Progenitor cell of endocrine pancreas (in vitro differentiated cells): Measurements from ENCODE around the gene SKOR1. TPM values are rescaled to one million over a fixed set of nuclear protein-coding genes. Genes with fewer than 3 reads are reported as not detected.

Experiments
- DNase-seq: peaks from one replicate; pipeline ENCODE4 v3.0.0; 2021; ENCODE audit warnings: low spot score; ENCODE audit not compliant: unreplicated experiment
- H3K27ac Mint-ChIP-seq: 2 replicates; pipeline ENCODE4 v1.8.0; 2021; ENCODE audit warnings: mild to moderate bottlenecking, moderate library complexity, mixed read lengths
- H3K27me3 Mint-ChIP-seq: 2 replicates; pipeline ENCODE4 v1.8.0; 2021; ENCODE audit warnings: mixed read lengths
- H3K36me3 Mint-ChIP-seq: 2 replicates; pipeline ENCODE4 v1.8.0; 2022; ENCODE audit warnings: mixed read lengths; ENCODE audit not compliant: insufficient read depth
- H3K4me1 Mint-ChIP-seq: 2 replicates; pipeline ENCODE4 v1.8.0; 2021; ENCODE audit warnings: low read depth, mixed read lengths
- H3K4me3 Mint-ChIP-seq: 2 replicates; pipeline ENCODE4 v1.8.0; 2021; ENCODE audit warnings: low read depth, mild to moderate bottlenecking, moderate library complexity, mixed read lengths
- H3K9me3 Mint-ChIP-seq: 2 replicates; pipeline ENCODE4 v1.8.0; 2021; ENCODE audit warnings: low read depth, mixed read lengths
- CTCF ChIP-seq: fragments of 200-600 bp; sonication (generic); IDR thresholded peaks from one replicate; pipeline ENCODE4 v1.5.0; 2021; ENCODE audit warnings: antibody characterized with exemption, mild to moderate bottlenecking; ENCODE audit not compliant: unreplicated experiment
- total RNA-seq: library from RNA; stranded (reverse); gene quantifications from 2 replicates; pipeline ENCODE4 v1.2.1, GENCODE V29; 2021

Gene SKOR1
- total RNA-seq, 1 donor from 2014 or later = 0.60 TPM

DNA sequence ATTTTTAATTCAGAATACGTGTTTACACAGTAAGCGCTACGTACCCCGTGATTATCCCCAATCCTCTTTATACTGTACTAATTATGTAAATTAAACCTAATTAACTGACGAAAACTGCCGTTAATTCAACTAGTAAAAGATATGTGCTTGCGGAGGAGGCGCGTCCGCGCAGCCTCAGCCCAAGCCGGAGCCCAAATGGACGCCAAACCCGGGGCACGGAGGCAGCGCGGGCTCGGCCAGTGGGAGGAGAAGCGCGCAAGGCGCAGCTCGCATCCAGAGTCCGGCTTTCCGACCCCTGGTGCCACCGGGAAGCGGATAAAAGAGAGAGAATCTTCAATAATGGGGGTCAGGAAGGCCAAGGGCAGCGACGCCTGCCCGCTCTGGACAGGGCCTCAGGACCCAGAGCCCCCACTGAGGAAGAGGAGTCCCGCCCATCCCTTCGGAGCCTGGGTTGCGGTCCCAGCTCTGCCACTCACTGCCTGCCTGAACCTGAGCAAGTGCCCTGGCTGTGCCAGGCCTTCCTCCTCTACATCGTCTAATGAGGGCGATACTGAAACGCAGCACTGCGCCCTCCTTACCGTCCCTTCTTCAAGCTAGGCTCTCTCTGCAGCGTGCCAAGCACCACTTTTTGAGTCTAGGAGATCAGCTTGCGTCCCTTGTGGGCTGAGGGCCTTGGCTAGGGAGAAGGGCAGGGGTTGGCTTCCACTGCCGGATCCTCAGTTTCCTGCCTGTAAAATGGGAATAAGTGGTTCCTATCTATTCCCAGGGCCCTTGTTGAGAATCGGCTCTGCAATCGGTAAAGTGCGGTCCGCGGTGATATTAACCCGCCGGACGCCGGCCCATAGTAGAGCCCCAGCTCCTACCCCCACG is 5.0 kb upstream of the SKOR1 start:
- TF ChIP-seq CTCF = no peak
- H3K4me1 Mint-ChIP-seq = peaks cover 17% of the 10 kb centered on the region
- H3K36me3 Mint-ChIP-seq = no peaks in the 10 kb centered on the region
- no peak overlapping the region for H3K27ac Mint-ChIP-seq
- DNase-seq = no peak
- no peak overlapping the region for H3K4me3 Mint-ChIP-seq
- peaks cover 4% of the 10 kb centered on the region for H3K9me3 Mint-ChIP-seq
- H3K27me3 Mint-ChIP-seq = peaks cover 87% of the 10 kb centered on the region

- DNase-seq = peak; percentile 75
- H3K4me1 Mint-ChIP-seq = peaks cover 19% of the 10 kb centered on the region
- no peak overlapping the region for H3K27ac Mint-ChIP-seq
- peak overlapping the region; percentile 53 for H3K4me3 Mint-ChIP-seq
- TF ChIP-seq CTCF = no peak
- H3K36me3 Mint-ChIP-seq = no peaks in the 10 kb centered on the region
- peaks cover 4% of the 10 kb centered on the region for H3K9me3 Mint-ChIP-seq
- peaks cover 92% of the 10 kb centered on the region for H3K27me3 Mint-ChIP-seq
These were observed 4.1 kb upstream of the SKOR1 start for GRCh38 chr15:67820992-67821783.

- no peak for TF ChIP-seq CTCF
- peaks cover 88% of the 10 kb centered on the region for H3K27me3 Mint-ChIP-seq
- H3K4me3 Mint-ChIP-seq = peak overlapping the region; percentile 53
- H3K36me3 Mint-ChIP-seq = no peaks in the 10 kb centered on the region
- H3K9me3 Mint-ChIP-seq = no peaks in the 10 kb centered on the region
- H3K27ac Mint-ChIP-seq = no peak overlapping the region
- peaks cover 19% of the 10 kb centered on the region for H3K4me1 Mint-ChIP-seq
- DNase-seq = no peak
These were observed 3.4 kb upstream of the SKOR1 start for GRCh38 chr15:67821784-67822440.

- Mint-ChIP-seq H3K9me3 (no peaks in the 10 kb centered on the region), H3K4me1 (peaks cover 19% of the 10 kb centered on the region), H3K36me3 (no peaks in the 10 kb centered on the region), H3K27ac (no peak overlapping the region), H3K4me3 (no peak overlapping the region), H3K27me3 (peaks cover 80% of the 10 kb centered on the region)
- no peak for TF ChIP-seq CTCF
- DNase-seq = no peak
These were observed 2.6 kb upstream of the SKOR1 start for GRCh38 chr15:67822537-67823313.
